Articular chondrocyte of knee joint (primary cell): ENCODE data around the gene BTC. TPM values are rescaled to one million over a fixed set of nuclear protein-coding genes. Genes with fewer than 3 reads are reported as not detected.

Source experiments
- total RNA-seq: library from RNA; depleted of rRNA; stranded (reverse); fragments of >200 nt; gene quantifications from 2 replicates; pipeline ENCODE4 v1.2.3, GENCODE V29; 2012

The BTC gene
- 1.8 and 2.8 TPM in 2 replicates for total RNA-seq

GRCh38 chr4:74794382-74795010 lies at the start of gene BTC:
Gene BTC, minus strand, starts transcription at chr4:74794523. Its CDS starts 198 bp downstream, at chr4:74794325.

Other genes starting within 250 kb of the BTC start
- 0.13 and 0.43 TPM in 2 replicates for gene PARM1, start 138.6 kb upstream of the BTC start, total RNA-seq